A549 (cell line): ENCODE data around the gene DCUN1D5. TPM values are rescaled to one million over a fixed set of nuclear protein-coding genes. Genes with fewer than 3 reads are reported as not detected.
"Not testable (repeated sequence)": the region's sequence is repeated elsewhere in the genome, so short reads cannot be mapped to it uniquely, and the experiment has no call there.

Experiments
- ATAC-seq, 2 experiments: fragments of 200-7000 bp in 1 of 2; fragments of >200 bp in 1 of 2; cut with Nextera tagmentation in 1 of 2; cut with Tn5 transposase in 1 of 2; 3 replicates each; pipeline versions ENCODE4 v1.8.0 to v1.9.1; 2018 to 2020; ENCODE audit warnings: mild to moderate bottlenecking in 1 of 2, moderate library complexity in 1 of 2
- CTCF ChIA-PET: fragments of 300-600 bp; sonication (Branson Sonifier 250); formaldehyde crosslinking; extraction: SDS; loops from one replicate; lab custom pipeline; 2021; ENCODE audit warnings: antibody characterized with exemption, inconsistent platforms; lab: Yijun Ruan, JAX
- POLR2A ChIA-PET: fragments of 350-600 bp; formaldehyde crosslinking; extraction: SDS; loops from one replicate; lab custom pipeline; 2021; ENCODE audit warnings: antibody characterized with exemption, inconsistent platforms; lab: Yijun Ruan, JAX
- DNase-seq, 2 experiments: peaks; one replicate each; pipeline versions ENCODE4 v3.0.0 to v3.0.0-alpha.2; 2011 to 2016; ENCODE audit warnings: low read depth in 1 of 2, low spot score in 1 of 2
- FAIRE-seq: peaks from 2 replicates; lab custom pipeline; 2011; peaks lifted over from hg19 to GRCh38; lab: Jason Lieb, UNC
- H3K27ac ChIP-seq, 2 experiments: fragments of >200 bp; sonication (Bioruptor Twin); formaldehyde crosslinking; 3 replicates each; pipeline ENCODE4 v1.5.1; 2016 to 2017
- H3K4me1 ChIP-seq: fragments of >200 bp; sonication (Bioruptor Twin); formaldehyde crosslinking; 3 replicates; pipeline ENCODE4 v1.6.1; 2016
- H3K4me2 ChIP-seq: fragments of >200 bp; sonication (Bioruptor Twin); formaldehyde crosslinking; 3 replicates; pipeline ENCODE4 v1.6.1; 2016
- H3K4me3 ChIP-seq: fragments of >200 bp; sonication (Bioruptor Twin); formaldehyde crosslinking; 3 replicates; pipeline ENCODE4 v1.5.1; 2016
- H3K9me3 ChIP-seq: fragments of >200 bp; sonication (Bioruptor Twin); formaldehyde crosslinking; 3 replicates; pipeline ENCODE4 v1.6.1; 2016
- BHLHE40 ChIP-seq: IDR thresholded peaks from 2 replicates; pipeline ENCODE4 v1.6.1; 2012; ENCODE audit warnings: low read depth, low read length, inconsistent platforms
- CBX2 ChIP-seq: fragments of 200-600 bp; sonication (generic); IDR thresholded peaks from 2 replicates; pipeline ENCODE4 v1.6.1; 2016; ENCODE audit warnings: low read depth, mild to moderate bottlenecking, borderline replicate concordance
- ELK1 ChIP-seq: fragments of 150-350 bp; IDR thresholded peaks from 2 replicates; pipeline ENCODE4 v1.6.1; 2014; ENCODE audit warnings: low read depth, mild to moderate bottlenecking, low read length
- FOSL2 ChIP-seq, 2 experiments: fragments of 450-650 bp in 1 of 2; fragments of >200 bp in 1 of 2; sonication (Bioruptor Twin) in 1 of 2; formaldehyde crosslinking; IDR thresholded peaks; 2 replicates each; pipeline versions ENCODE4 v1.5.0 to v1.6.1; 2016 to 2020; ENCODE audit warnings: mild to moderate bottlenecking in 1 of 2, moderate library complexity in 1 of 2
- HOXB5 ChIP-seq: fragments of 250-450 bp; sonication (Bioruptor Pico); IDR thresholded peaks from 2 replicates; pipeline ENCODE4 v1.5.0; 2020; ENCODE audit warnings: mild to moderate bottlenecking, moderate library complexity
- JUNB ChIP-seq: fragments of >200 bp; sonication (Bioruptor Twin); formaldehyde crosslinking; IDR thresholded peaks from 2 replicates; pipeline ENCODE4 v1.6.1; 2016
- MAZ ChIP-seq: fragments of 150-350 bp; IDR thresholded peaks from 2 replicates; pipeline ENCODE4 v1.6.1; 2014; ENCODE audit warnings: antibody characterized with exemption, low read depth, low read length, borderline replicate concordance
- MYC ChIP-seq: IDR thresholded peaks from 2 replicates; pipeline ENCODE4 v1.6.1; 2012; ENCODE audit warnings: mild to moderate bottlenecking, inconsistent platforms, low read length, improper control_type of control experiment, borderline replicate concordance
- RAD21 ChIP-seq, 2 experiments: fragments of >200 bp in 1 of 2; sonication (Bioruptor Twin) in 1 of 2; formaldehyde crosslinking in 1 of 2; IDR thresholded peaks in 1 of 2; conservative IDR thresholded peaks in 1 of 2; 2 replicates in 1 of 2; 3 replicates in 1 of 2; pipeline ENCODE4 v1.6.1; 2012 to 2018; ENCODE audit warnings: inconsistent platforms in 1 of 2
- RARB ChIP-seq: fragments of 250-450 bp; sonication (Bioruptor Pico); IDR thresholded peaks from 2 replicates; pipeline ENCODE4 v1.8.0; 2021; ENCODE audit warnings: mild to moderate bottlenecking, moderate library complexity
- RFX5 ChIP-seq: fragments of 450-650 bp; IDR thresholded peaks from 2 replicates; pipeline ENCODE4 v1.7.1; 2014; ENCODE audit warnings: antibody characterized with exemption, mild to moderate bottlenecking, moderate library complexity
- SMC3 ChIP-seq: fragments of >200 bp; sonication (Bioruptor Twin); formaldehyde crosslinking; IDR thresholded peaks from 3 replicates; pipeline ENCODE4 v1.6.1; 2018; ENCODE audit warnings: inconsistent platforms
- ZC3H11A ChIP-seq: fragments of 450-650 bp; IDR thresholded peaks from 2 replicates; pipeline ENCODE4 v1.6.1; 2014; ENCODE audit warnings: antibody characterized with exemption, mild to moderate bottlenecking
- ZNF302 ChIP-seq: fragments of 250-450 bp; sonication (Bioruptor Pico); IDR thresholded peaks from 2 replicates; pipeline ENCODE4 v1.9.0; 2021; ENCODE audit warnings: inconsistent platforms, mild to moderate bottlenecking, moderate library complexity
- WGBS: methylation state at CpG from one replicate; pipeline ENCODE4 v1.1.6; 2017; ENCODE audit errors: missing lambda C conversion rate; 5-methylcytosine and 5-hydroxymethylcytosine counted together
- polyA plus RNA-seq, 4 experiments: library from polyadenylated mRNA; depleted of rRNA in 3 of 4; stranded (reverse); fragments of >200 nt; fragmentation: RNase III in 1 of 4; extraction: RNeasy Plus Mini Kit Qiagen cat#74134 plus additional on column Dnase treatment in 1 of 4; gene quantifications; 2 replicates in 3 of 4; 3 replicates in 1 of 4; pipeline ENCODE4 v1.2.3, GENCODE V29; 2011 to 2017
- TF ChIP-seq, protein P1 (sequence below): fragments of >200 bp; sonication (Bioruptor Twin); formaldehyde crosslinking; IDR thresholded peaks from 3 replicates; pipeline ENCODE4 v1.5.1; 2016

The DCUN1D5 gene
- polyA plus RNA-seq, 2 of the 4 experiments (the other 2 are of a cell fraction): 48.9 to 78.0 TPM

DNA sequence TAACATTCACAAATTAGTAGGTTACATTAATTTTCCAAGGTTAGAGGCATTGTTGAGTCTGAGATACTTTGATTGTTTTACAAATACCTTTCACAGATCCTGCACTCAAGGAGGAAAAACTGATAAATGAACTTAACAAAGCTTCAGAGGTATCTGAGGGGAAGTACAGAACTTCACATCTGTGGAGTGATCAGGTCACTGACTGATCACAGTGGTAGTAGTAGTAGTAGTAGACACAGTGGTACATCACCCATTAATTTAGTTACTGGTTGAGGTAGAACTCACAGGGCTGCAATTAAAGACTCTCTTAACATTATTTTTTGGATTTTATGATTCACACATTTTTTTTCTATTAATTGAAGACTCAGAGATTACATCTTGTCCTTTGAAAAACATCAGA, 56.7 kb downstream of the DCUN1D5 start:
- Histone ChIP-seq H3K27ac (no peak overlapping the region), H3K4me2 (no peak overlapping the region), H3K9me3 (no peaks in the 10 kb centered on the region), H3K4me3 (no peak overlapping the region), H3K4me1 (no peaks in the 10 kb centered on the region)
- POLR2A ChIA-PET: no interaction called here
- FAIRE-seq (no peak), DNase-seq (no peak), ATAC-seq (no peak)
- TF ChIP-seq RFX5: no peak
- TF ChIP-seq, protein P1, sequence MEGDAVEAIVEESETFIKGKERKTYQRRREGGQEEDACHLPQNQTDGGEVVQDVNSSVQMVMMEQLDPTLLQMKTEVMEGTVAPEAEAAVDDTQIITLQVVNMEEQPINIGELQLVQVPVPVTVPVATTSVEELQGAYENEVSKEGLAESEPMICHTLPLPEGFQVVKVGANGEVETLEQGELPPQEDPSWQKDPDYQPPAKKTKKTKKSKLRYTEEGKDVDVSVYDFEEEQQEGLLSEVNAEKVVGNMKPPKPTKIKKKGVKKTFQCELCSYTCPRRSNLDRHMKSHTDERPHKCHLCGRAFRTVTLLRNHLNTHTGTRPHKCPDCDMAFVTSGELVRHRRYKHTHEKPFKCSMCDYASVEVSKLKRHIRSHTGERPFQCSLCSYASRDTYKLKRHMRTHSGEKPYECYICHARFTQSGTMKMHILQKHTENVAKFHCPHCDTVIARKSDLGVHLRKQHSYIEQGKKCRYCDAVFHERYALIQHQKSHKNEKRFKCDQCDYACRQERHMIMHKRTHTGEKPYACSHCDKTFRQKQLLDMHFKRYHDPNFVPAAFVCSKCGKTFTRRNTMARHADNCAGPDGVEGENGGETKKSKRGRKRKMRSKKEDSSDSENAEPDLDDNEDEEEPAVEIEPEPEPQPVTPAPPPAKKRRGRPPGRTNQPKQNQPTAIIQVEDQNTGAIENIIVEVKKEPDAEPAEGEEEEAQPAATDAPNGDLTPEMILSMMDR: no peak
- no peak for TF ChIP-seq HOXB5 (CRISPR knock-in tag)
- no peak for TF ChIP-seq JUNB
- TF ChIP-seq RARB (CRISPR knock-in tag): no peak
- TF ChIP-seq BHLHE40: no peak
- no peak for TF ChIP-seq FOSL2 (IDR thresholded peaks at IDR 0.05)
- no peak for TF ChIP-seq FOSL2 (CRISPR knock-in tag; IDR thresholded peaks at IDR 0.05)
- no peak for TF ChIP-seq ELK1
- TF ChIP-seq MAZ: no peak
- TF ChIP-seq ZNF302 (CRISPR knock-in tag): no peak
- CTCF ChIA-PET: interaction anchor here (0.6 to 1.8 kb wide), 4 partner anchors 8 to 302 kb away, joined by 3 to 6 read pairs (median 4); no protein-coding TSS in a partner anchor

- H3K4me1 ChIP-seq: no peaks in the 10 kb centered on the region
- DNase-seq (no peak), ATAC-seq (no peak), FAIRE-seq (no peak)
- CTCF ChIA-PET: no interaction called here
- no peak overlapping the region for H3K27ac ChIP-seq
- POLR2A ChIA-PET: no interaction called here
- no peak overlapping the region for H3K4me3 ChIP-seq
- WGBS: 80% methylated on average over 2 of the region's 2 CpGs
- TF ChIP-seq RAD21 (conservative IDR thresholded peaks at IDR 0.05 in 1 of 2, IDR thresholded peaks at IDR 0.05 in 1 of 2): no peak
- no peak for TF ChIP-seq CBX2
- TF ChIP-seq, protein P1: no peak
- H3K9me3 ChIP-seq: no peaks in the 10 kb centered on the region
- H3K4me2 ChIP-seq: no peak overlapping the region
Measured at GRCh38 chr11:103031834-103032233, 60.1 kb downstream of the DCUN1D5 start.

GRCh38 chr11:103029401-103029800, 62.6 kb downstream of the DCUN1D5 start:
- Histone ChIP-seq H3K4me2 (no peak overlapping the region), H3K4me1 (no peaks in the 10 kb centered on the region), H3K4me3 (no peak overlapping the region), H3K27ac (no peak overlapping the region), H3K9me3 (no peaks in the 10 kb centered on the region)
- TF ChIP-seq SMC3 (no peak), ZC3H11A (no peak), MYC (no peak)
- FAIRE-seq (no peak), DNase-seq (no peak), ATAC-seq (no peak)
- ChIA-PET CTCF (no interaction called here), POLR2A (no interaction called here)
- WGBS: 24% methylated on average over 2 of the region's 2 CpGs

- POLR2A ChIA-PET, H3K4me1 ChIP-seq, H3K9me3 ChIP-seq, FAIRE-seq, ATAC-seq, DNase-seq, H3K4me3 ChIP-seq, H3K27ac ChIP-seq, H3K4me2 ChIP-seq: not testable (repeated sequence)
- WGBS: 53% methylated on average over 6 of the region's 7 CpGs
- CTCF ChIA-PET: interaction anchor here (0.6 kb wide), 1 partner anchor 374 kb away, joined by 3 read pairs; no protein-coding TSS in a partner anchor
Measured at GRCh38 chr11:103028304-103029020, 63.5 kb downstream of the DCUN1D5 start.
